Smooth muscle cell (in vitro differentiated cells): ENCODE measurements around the gene MYOG. TPM values are rescaled to one million over a fixed set of nuclear protein-coding genes. Genes with fewer than 3 reads are reported as not detected.

Experiments used
- DNase-seq: peaks from one replicate; lab custom pipeline; 2025; ENCODE audit not compliant: unreplicated experiment; lab: John Stamatoyannopoulos, UW
- H2AFZ ChIP-seq: fragments of 200-600 bp; sonication (generic); 2 replicates; pipeline ENCODE4 v1.6.0; 2016; ENCODE audit warnings: antibody characterized with exemption, low read depth, mild to moderate bottlenecking
- H3F3A ChIP-seq: fragments of 200-600 bp; sonication (generic); 2 replicates; pipeline ENCODE4 v1.6.0; 2017; ENCODE audit warnings: antibody characterized with exemption, low read depth
- H3K27ac ChIP-seq: fragments of 200-600 bp; sonication (generic); 2 replicates; pipeline ENCODE4 v1.5.1; 2016; ENCODE audit warnings: low read depth, mild to moderate bottlenecking
- H3K27me3 ChIP-seq: fragments of 200-600 bp; sonication (generic); 2 replicates; pipeline ENCODE4 v1.6.1; 2016; ENCODE audit warnings: low read depth, mild to moderate bottlenecking
- H3K36me3 ChIP-seq: fragments of 200-600 bp; sonication (generic); 2 replicates; pipeline ENCODE4 v1.5.1; 2016; ENCODE audit warnings: low read depth
- H3K4me1 ChIP-seq: fragments of 200-600 bp; sonication (generic); 2 replicates; pipeline ENCODE4 v1.5.1; 2016; ENCODE audit warnings: low read depth
- H3K4me2 ChIP-seq: fragments of 200-600 bp; sonication (generic); 2 replicates; pipeline ENCODE4 v1.6.0; 2016; ENCODE audit warnings: mild to moderate bottlenecking
- H3K4me3 ChIP-seq: fragments of 200-600 bp; sonication (generic); 2 replicates; pipeline ENCODE4 v1.5.1; 2016; ENCODE audit warnings: mild to moderate bottlenecking
- H3K79me2 ChIP-seq: fragments of 200-600 bp; sonication (generic); 2 replicates; pipeline ENCODE4 v1.6.0; 2016; ENCODE audit warnings: low read depth, mild to moderate bottlenecking
- H3K9ac ChIP-seq: fragments of 200-600 bp; sonication (generic); 2 replicates; pipeline ENCODE4 v1.6.0; 2016; ENCODE audit warnings: low read depth
- H3K9me3 ChIP-seq: fragments of 200-600 bp; sonication (generic); replicated peaks from 2 replicates; pipeline ENCODE4 v1.5.1; 2016; ENCODE audit warnings: low read depth
- H4K20me1 ChIP-seq: fragments of 200-600 bp; sonication (generic); 2 replicates; pipeline ENCODE4 v1.6.0; 2016; ENCODE audit warnings: low read depth
- WGBS: methylation state at CpG from one replicate; pipeline ENCODE4 v1.1.7; 2016; ENCODE audit warnings: low lambda C conversion rate; 5-methylcytosine and 5-hydroxymethylcytosine counted together
- polyA plus RNA-seq: library from polyadenylated mRNA; unstranded; fragments of >200 nt; fragmentation: Nextera tagmentation; extraction: Ambion mirVana; gene quantifications from 2 replicates; pipeline ENCODE4 v1.2.1, GENCODE V29; 2016
- total RNA-seq: library from RNA; depleted of rRNA; stranded (reverse); fragments of >200 nt; gene quantifications from 2 replicates; pipeline ENCODE4 v1.2.3, GENCODE V29; 2014
- TF ChIP-seq, protein P1 (sequence below): fragments of 200-600 bp; sonication (generic); IDR thresholded peaks from 2 replicates; pipeline ENCODE4 v1.5.1; 2017; ENCODE audit warnings: borderline replicate concordance, mild to moderate bottlenecking, antibody characterized with exemption; ENCODE audit not compliant: insufficient read depth, poor library complexity, severe bottlenecking

Gene MYOG
- total and polyA plus RNA-seq, 2 experiments from 2014 or later = not detected

DNA sequence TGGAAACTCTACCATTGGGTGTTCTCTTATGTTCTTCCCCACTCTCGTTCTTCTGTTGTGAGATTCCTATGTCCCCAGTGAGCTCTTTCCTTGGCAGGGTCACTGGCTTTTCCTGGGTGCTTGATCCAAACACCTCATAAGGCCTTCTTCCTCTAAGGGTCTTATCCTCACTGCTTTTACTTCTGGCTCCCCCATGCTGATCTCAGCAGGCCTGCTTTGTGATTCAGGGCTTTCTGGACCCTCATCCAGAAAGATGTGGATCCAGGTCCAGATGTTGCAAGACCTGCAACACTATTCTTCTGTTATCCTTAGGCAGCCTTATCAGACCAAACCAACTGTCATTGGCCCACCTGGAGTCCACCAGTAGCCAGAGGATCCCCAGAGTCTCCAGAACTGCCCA, 11.2 kb upstream of the MYOG start:
- peaks cover 13% of the 10 kb centered on the region for H3K9me3 ChIP-seq

DNA sequence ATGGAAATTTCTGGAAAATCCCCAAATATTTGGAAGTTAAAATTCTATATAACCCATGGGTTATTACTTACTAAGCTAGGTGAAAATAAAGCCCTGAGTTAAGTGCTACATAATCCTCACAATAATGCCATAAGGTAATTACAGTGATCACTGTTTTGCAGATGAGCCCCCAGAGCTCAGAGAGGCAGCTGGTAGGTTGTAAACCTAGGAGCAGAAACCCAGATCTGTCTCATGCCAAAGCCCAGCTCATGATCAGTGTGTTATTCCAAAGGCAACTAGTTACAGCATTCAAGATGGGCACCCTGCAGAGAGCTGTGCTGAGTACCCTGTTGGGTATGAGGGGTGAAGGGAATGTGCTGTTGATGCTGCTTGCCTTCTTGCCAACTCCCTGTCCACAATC, 10.8 kb upstream of the MYOG start:
- no peak overlapping the region for H3K4me3 ChIP-seq
- no peak overlapping the region for H2AFZ ChIP-seq
- no peaks in the 10 kb centered on the region for H3K27me3 ChIP-seq
- H4K20me1 ChIP-seq = no peaks in the 10 kb centered on the region
- DNase-seq = no peak
- H3K79me2 ChIP-seq = no peaks in the 10 kb centered on the region
- no peaks in the 10 kb centered on the region for H3F3A ChIP-seq
- H3K36me3 ChIP-seq = no peaks in the 10 kb centered on the region
- H3K4me2 ChIP-seq = no peak overlapping the region
- H3K9me3 ChIP-seq = peaks cover 13% of the 10 kb centered on the region
- H3K9ac ChIP-seq = no peak overlapping the region
- TF ChIP-seq, protein P1, sequence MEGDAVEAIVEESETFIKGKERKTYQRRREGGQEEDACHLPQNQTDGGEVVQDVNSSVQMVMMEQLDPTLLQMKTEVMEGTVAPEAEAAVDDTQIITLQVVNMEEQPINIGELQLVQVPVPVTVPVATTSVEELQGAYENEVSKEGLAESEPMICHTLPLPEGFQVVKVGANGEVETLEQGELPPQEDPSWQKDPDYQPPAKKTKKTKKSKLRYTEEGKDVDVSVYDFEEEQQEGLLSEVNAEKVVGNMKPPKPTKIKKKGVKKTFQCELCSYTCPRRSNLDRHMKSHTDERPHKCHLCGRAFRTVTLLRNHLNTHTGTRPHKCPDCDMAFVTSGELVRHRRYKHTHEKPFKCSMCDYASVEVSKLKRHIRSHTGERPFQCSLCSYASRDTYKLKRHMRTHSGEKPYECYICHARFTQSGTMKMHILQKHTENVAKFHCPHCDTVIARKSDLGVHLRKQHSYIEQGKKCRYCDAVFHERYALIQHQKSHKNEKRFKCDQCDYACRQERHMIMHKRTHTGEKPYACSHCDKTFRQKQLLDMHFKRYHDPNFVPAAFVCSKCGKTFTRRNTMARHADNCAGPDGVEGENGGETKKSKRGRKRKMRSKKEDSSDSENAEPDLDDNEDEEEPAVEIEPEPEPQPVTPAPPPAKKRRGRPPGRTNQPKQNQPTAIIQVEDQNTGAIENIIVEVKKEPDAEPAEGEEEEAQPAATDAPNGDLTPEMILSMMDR = no peak
- no peak overlapping the region for H3K27ac ChIP-seq
- no peaks in the 10 kb centered on the region for H3K4me1 ChIP-seq

More for the DNA sequence above, 11.2 kb upstream of the MYOG start:
- no peak overlapping the region for H2AFZ ChIP-seq
- H3K4me3 ChIP-seq = no peak overlapping the region
- WGBS = 75% methylated on average over 1 of the region's 1 CpG
- no peak overlapping the region for H3K9ac ChIP-seq
- TF ChIP-seq, protein P1 = no peak
- no peak overlapping the region for H3K27ac ChIP-seq
- no peaks in the 10 kb centered on the region for H3F3A ChIP-seq
- no peaks in the 10 kb centered on the region for H4K20me1 ChIP-seq
- DNase-seq = no peak
- H3K79me2 ChIP-seq = no peaks in the 10 kb centered on the region
- no peaks in the 10 kb centered on the region for H3K4me1 ChIP-seq
- H3K36me3 ChIP-seq = no peaks in the 10 kb centered on the region
- no peak overlapping the region for H3K4me2 ChIP-seq
- H3K27me3 ChIP-seq = no peaks in the 10 kb centered on the region

DNA sequence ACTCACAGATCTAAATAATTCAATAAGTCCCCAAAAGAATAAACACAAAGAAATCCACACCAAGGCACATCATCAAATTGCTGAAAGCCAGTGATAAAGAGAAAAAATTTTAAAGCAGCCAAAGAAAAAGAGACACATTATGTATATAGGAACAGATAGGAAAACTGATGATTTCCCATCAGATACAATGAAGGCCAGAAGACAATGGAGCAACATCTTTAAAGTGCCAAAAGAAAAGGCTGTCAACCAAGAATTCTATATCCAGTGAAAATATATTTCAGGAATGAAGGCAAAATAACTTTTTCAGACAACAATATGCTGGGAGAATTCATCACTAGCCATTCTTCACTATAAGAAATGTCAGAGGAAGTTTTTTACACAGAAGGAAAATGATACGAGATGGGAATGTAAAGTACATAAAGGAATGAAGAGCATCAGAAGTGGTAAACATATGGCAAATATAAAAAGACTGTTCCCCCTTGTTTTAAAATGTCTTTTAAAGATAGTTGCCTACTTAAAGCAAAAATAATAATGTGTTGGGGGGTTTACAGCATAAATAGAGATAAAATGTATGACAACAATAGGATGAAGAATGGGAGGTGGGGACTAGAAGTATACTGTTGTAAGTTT, 9.4 kb upstream of the MYOG start:
- Histone ChIP-seq H3F3A (no peaks in the 10 kb centered on the region), H2AFZ (no peak overlapping the region), H3K4me2 (no peak overlapping the region), H3K36me3 (no peaks in the 10 kb centered on the region), H3K9ac (no peak overlapping the region), H4K20me1 (no peaks in the 10 kb centered on the region), H3K4me3 (no peak overlapping the region), H3K9me3 (peaks cover 13% of the 10 kb centered on the region), H3K4me1 (no peaks in the 10 kb centered on the region), H3K27ac (no peak overlapping the region), H3K79me2 (no peaks in the 10 kb centered on the region), H3K27me3 (no peaks in the 10 kb centered on the region)
- 88% methylated on average over 1 of the region's 1 CpG for WGBS
- TF ChIP-seq, protein P1 = no peak
- DNase-seq = no peak

DNA sequence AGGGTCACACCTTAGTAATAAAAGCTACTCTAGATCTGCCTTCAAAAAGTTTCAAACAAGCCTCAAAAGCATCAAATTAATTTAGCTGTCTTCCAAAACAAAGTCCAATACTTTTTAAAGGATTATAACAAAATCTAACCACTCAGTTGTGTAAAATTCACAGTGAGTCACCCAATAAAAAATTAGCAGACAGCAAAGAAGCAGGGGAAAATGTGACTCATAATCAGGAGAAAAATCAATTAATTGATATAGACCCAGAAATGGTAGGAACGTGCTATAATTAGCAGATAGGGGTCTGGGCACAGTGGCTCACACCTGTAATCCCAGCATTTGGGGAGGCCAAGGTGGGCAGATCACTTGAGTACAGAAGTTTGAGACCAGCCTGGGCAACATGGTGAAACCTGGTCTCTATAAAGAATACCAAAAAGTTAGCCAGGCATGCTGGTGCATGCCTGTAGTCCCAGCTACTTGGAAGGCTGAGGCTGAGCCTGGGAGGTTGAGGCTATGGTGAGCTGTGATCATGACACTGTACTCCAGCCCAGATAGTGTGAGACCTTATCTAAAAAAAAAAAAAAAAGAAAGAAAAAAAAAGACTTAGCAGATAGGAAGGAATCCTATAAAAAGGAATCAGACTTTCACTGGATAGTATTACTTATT, 8.1 kb upstream of the MYOG start:
- no peak for DNase-seq
- Histone ChIP-seq H2AFZ (no peak overlapping the region), H3K9ac (no peak overlapping the region)

More for the DNA sequence above, 8.1 kb upstream of the MYOG start:
- Histone ChIP-seq H3K27ac (no peak overlapping the region), H3K4me1 (no peaks in the 10 kb centered on the region), H3K79me2 (no peaks in the 10 kb centered on the region), H3K4me3 (no peak overlapping the region), H3K9me3 (peaks cover 13% of the 10 kb centered on the region), H3F3A (no peaks in the 10 kb centered on the region), H4K20me1 (no peaks in the 10 kb centered on the region), H3K4me2 (no peak overlapping the region), H3K27me3 (no peaks in the 10 kb centered on the region), H3K36me3 (no peaks in the 10 kb centered on the region)
- TF ChIP-seq, protein P1 = no peak
- 88% methylated on average over 1 of the region's 1 CpG for WGBS
